Endothelial cell of umbilical vein (primary cell): Measurements from ENCODE around the gene FRRS1L. TPM values are rescaled to one million over a fixed set of nuclear protein-coding genes. Genes with fewer than 3 reads are reported as not detected.

Source experiments
- BruUV-seq: library from RNA; stranded (reverse); fragments of 400-500 nt; replicated peaks from 2 replicates; lab custom pipeline; 2021; lab: Mats Ljungman, UMichigan
- CTCF ChIA-PET: fragments of 300-600, 350-600 bp; sonication (Branson Sonifier 250); formaldehyde crosslinking; loops from one replicate; lab custom pipeline; 2021; ENCODE audit warnings: antibody characterized with exemption, inconsistent platforms; lab: Charles Lee
- POLR2A ChIA-PET: fragments of 300-600, 350-600 bp; sonication (Branson Sonifier 250); formaldehyde crosslinking; loops from one replicate; lab custom pipeline; 2021; ENCODE audit warnings: antibody characterized with exemption, inconsistent platforms; lab: Charles Lee
- DNase-seq: peaks from one replicate; pipeline ENCODE4 v3.0.0-alpha.2; 2011; ENCODE audit warnings: low read depth, low spot score
- FAIRE-seq: peaks from 2 replicates; lab custom pipeline; 2011; peaks lifted over from hg19 to GRCh38; lab: Jason Lieb, UNC
- H2AFZ ChIP-seq: 2 replicates; pipeline ENCODE4 v1.6.0; 2012; ENCODE audit warnings: low read depth, low read length, control low read depth, inconsistent platforms
- H3K27ac ChIP-seq: 2 replicates; pipeline ENCODE4 v1.5.1; 2011; ENCODE audit warnings: low read depth, mild to moderate bottlenecking, control low read depth, low read length, moderate library complexity; ENCODE audit not compliant: insufficient read depth
- H3K27me3 ChIP-seq, 2 experiments: 2 replicates each; pipeline versions ENCODE4 v1.6.0 to v1.6.1; 2011; ENCODE audit warnings: low read length in 2 of 2, mixed read lengths in 1 of 2; ENCODE audit not compliant: control insufficient read depth in 2 of 2, insufficient read depth in 2 of 2
- H3K36me3 ChIP-seq, 2 experiments: 2 replicates in 1 of 2; 3 replicates in 1 of 2; pipeline ENCODE4 v1.5.1; 2011; ENCODE audit warnings: low read length in 2 of 2, mild to moderate bottlenecking in 1 of 2, moderate library complexity in 1 of 2; ENCODE audit not compliant: control insufficient read depth in 2 of 2, insufficient read depth in 2 of 2; ENCODE audit errors: extremely low read depth in 1 of 2
- H3K4me1 ChIP-seq: 3 replicates; pipeline ENCODE4 v1.5.1; 2011; ENCODE audit warnings: mild to moderate bottlenecking, low read length; ENCODE audit not compliant: control insufficient read depth, insufficient read depth; ENCODE audit errors: extremely low read depth
- H3K4me2 ChIP-seq: 2 replicates; pipeline ENCODE4 v1.6.1; 2011; ENCODE audit warnings: low read length, control low read depth, mixed read lengths; ENCODE audit not compliant: insufficient read depth
- H3K4me3 ChIP-seq, 3 experiments: fragments of 200-600 bp in 1 of 3; sonication (generic), shearing (Covaris generic) in 1 of 3; replicated peaks in 1 of 3; 2 replicates each; pipeline ENCODE4 v1.5.1; 2011 to 2016; ENCODE audit warnings: control low read depth in 3 of 3, low read length in 3 of 3, mild to moderate bottlenecking in 2 of 3, inconsistent platforms in 1 of 3, low read depth in 1 of 3, moderate library complexity in 1 of 3; ENCODE audit not compliant: insufficient read depth in 1 of 3
- H3K79me2 ChIP-seq: 2 replicates; pipeline ENCODE4 v1.6.0; 2012; ENCODE audit warnings: low read length, inconsistent platforms; ENCODE audit not compliant: control insufficient read depth, insufficient read depth
- H3K9ac ChIP-seq: replicated peaks from 2 replicates; pipeline ENCODE3; 2011; ENCODE audit warnings: low read length, control low read depth; ENCODE audit not compliant: insufficient read depth; ENCODE audit errors: extremely low read depth
- H3K9me1 ChIP-seq: replicated peaks from 3 replicates; pipeline ENCODE4 v1.6.0; 2011; ENCODE audit warnings: mild to moderate bottlenecking, low read length; ENCODE audit not compliant: control insufficient read depth, insufficient read depth; ENCODE audit errors: extremely low read depth
- H3K9me3 ChIP-seq: replicated peaks from 2 replicates; pipeline ENCODE4 v1.5.1; 2012; ENCODE audit warnings: low read length, inconsistent platforms; ENCODE audit not compliant: control insufficient read depth, insufficient read depth
- H4K20me1 ChIP-seq: replicated peaks from 2 replicates; pipeline ENCODE3; 2011; ENCODE audit warnings: mild to moderate bottlenecking, low read length; ENCODE audit not compliant: control insufficient read depth, insufficient read depth; ENCODE audit errors: extremely low read depth
- EZH2 ChIP-seq: IDR thresholded peaks from 2 replicates; pipeline ENCODE4 v1.6.1; 2012; ENCODE audit warnings: borderline replicate concordance, low read depth, mild to moderate bottlenecking, moderate library complexity, low read length, inconsistent platforms; ENCODE audit not compliant: severe bottlenecking
- FOS ChIP-seq: IDR thresholded peaks from 2 replicates; pipeline ENCODE4 v1.6.1; 2011; ENCODE audit warnings: mild to moderate bottlenecking, low read length, moderate library complexity, borderline replicate concordance; ENCODE audit not compliant: insufficient read depth
- GATA2 ChIP-seq: IDR thresholded peaks from 2 replicates; pipeline ENCODE4 v1.7.0; 2011; ENCODE audit warnings: low read depth, mild to moderate bottlenecking, moderate library complexity, mixed read lengths, low read length; ENCODE audit not compliant: insufficient read length, insufficient read depth
- JUN ChIP-seq: IDR thresholded peaks from 2 replicates; pipeline ENCODE4 v1.6.1; 2011; ENCODE audit warnings: borderline replicate concordance, low read depth; ENCODE audit not compliant: insufficient read length, insufficient read depth
- MAX ChIP-seq: IDR thresholded peaks from 2 replicates; pipeline ENCODE4 v1.6.1; 2011; ENCODE audit not compliant: insufficient read depth, insufficient read length
- MYC ChIP-seq: IDR thresholded peaks from one replicate; pipeline ENCODE4 v1.6.1; 2011; ENCODE audit warnings: mild to moderate bottlenecking, low read depth, low read length
- POLR2A ChIP-seq: IDR thresholded peaks from 2 replicates; pipeline ENCODE4 v1.6.1; 2012; ENCODE audit warnings: low read depth, mild to moderate bottlenecking, control low read depth, low read length
- POLR2AphosphoS5 ChIP-seq: IDR thresholded peaks from 2 replicates; pipeline ENCODE4 v1.6.1; 2012; ENCODE audit warnings: low read depth, mild to moderate bottlenecking, control low read depth, low read length, moderate library complexity; ENCODE audit not compliant: insufficient read depth
- dilution Hi-C: fragments of 300-500 bp; cut with MboI; formaldehyde crosslinking; loops from one replicate; pipeline ENCODE4 v1.15.0; 2019; ENCODE audit warnings: low sequenced_read_pairs; ENCODE audit not compliant: extremely low pct_ligation_motif_present
- intact Hi-C: fragments of 100-400 bp; cut with micrococcal nuclease; formaldehyde crosslinking; loops from one replicate; pipeline ENCODE4 v1.10.0; 2022
- polyA plus RNA-seq, 4 experiments: library from polyadenylated mRNA; depleted of rRNA in 3 of 4; stranded (reverse) in 3 of 4; unstranded in 1 of 4; fragments of >200 nt; gene quantifications; 2 replicates each; pipeline versions ENCODE4 v1.2.1 to v1.2.3, GENCODE V29; 2011 to 2012; ENCODE audit warnings: missing spikeins in 1 of 4
- total RNA-seq: library from RNA; stranded (reverse); gene quantifications from 2 replicates; pipeline ENCODE4 v1.2.3, GENCODE V29; 2021
- TF ChIP-seq, protein P1 (sequence below), 2 donors: IDR thresholded peaks; 1 replicate in 1 of 2; 2 replicates in 1 of 2; pipeline ENCODE4 v1.5.1; 2011; ENCODE audit warnings: low read length in 2 of 2, mild to moderate bottlenecking in 2 of 2, moderate library complexity in 2 of 2, control low read depth in 1 of 2, inconsistent platforms in 1 of 2, low read depth in 1 of 2; ENCODE audit not compliant: insufficient read depth in 1 of 2; ENCODE audit errors: extremely low read depth in 1 of 2

The FRRS1L gene
- total and polyA plus RNA-seq, 2 donors (not counting 3 experiments of a cell fraction or from before 2014, with no cell fraction given) = not detected

GRCh38 chr9:109203761-109204360, 36.8 kb upstream of the FRRS1L start:
- H3K9me3 ChIP-seq = no peaks in the 10 kb centered on the region
- POLR2A ChIA-PET = no interaction called here
- H4K20me1 ChIP-seq = no peaks in the 10 kb centered on the region
- no peak for DNase-seq
- H3K9ac ChIP-seq = no peak overlapping the region
- H3K9me1 ChIP-seq = no peaks in the 10 kb centered on the region
- intact Hi-C loops = no loop called here
- peaks cover 2 to 4% of the 10 kb centered on the region in 2 experiments for H3K27me3 ChIP-seq
- no peak overlapping the region for H2AFZ ChIP-seq
- H3K27ac ChIP-seq = no peak overlapping the region
- H3K4me3 ChIP-seq = no peak overlapping the region
- CTCF ChIA-PET = no interaction called here
- H3K36me3 ChIP-seq = no peaks in the 10 kb centered on the region
- TF ChIP-seq FOS = no peak
- no peak for TF ChIP-seq MYC
- no peak for TF ChIP-seq GATA2
- no peak for TF ChIP-seq POLR2AphosphoS5
- TF ChIP-seq JUN = no peak
- TF ChIP-seq EZH2 = no peak
- TF ChIP-seq MAX = no peak
- TF ChIP-seq, protein P1, sequence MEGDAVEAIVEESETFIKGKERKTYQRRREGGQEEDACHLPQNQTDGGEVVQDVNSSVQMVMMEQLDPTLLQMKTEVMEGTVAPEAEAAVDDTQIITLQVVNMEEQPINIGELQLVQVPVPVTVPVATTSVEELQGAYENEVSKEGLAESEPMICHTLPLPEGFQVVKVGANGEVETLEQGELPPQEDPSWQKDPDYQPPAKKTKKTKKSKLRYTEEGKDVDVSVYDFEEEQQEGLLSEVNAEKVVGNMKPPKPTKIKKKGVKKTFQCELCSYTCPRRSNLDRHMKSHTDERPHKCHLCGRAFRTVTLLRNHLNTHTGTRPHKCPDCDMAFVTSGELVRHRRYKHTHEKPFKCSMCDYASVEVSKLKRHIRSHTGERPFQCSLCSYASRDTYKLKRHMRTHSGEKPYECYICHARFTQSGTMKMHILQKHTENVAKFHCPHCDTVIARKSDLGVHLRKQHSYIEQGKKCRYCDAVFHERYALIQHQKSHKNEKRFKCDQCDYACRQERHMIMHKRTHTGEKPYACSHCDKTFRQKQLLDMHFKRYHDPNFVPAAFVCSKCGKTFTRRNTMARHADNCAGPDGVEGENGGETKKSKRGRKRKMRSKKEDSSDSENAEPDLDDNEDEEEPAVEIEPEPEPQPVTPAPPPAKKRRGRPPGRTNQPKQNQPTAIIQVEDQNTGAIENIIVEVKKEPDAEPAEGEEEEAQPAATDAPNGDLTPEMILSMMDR (IDR thresholded peaks at IDR 0.05; ENCODE audit: extremely low read depth in 1 of 2, insufficient read depth in 1 of 2, low read depth in 1 of 2, low read length in 2 of 2) = no peak
- no peak for TF ChIP-seq POLR2A
- no peaks in the 10 kb centered on the region for H3K79me2 ChIP-seq
- BruUV-seq = no TSS peak
- H3K4me1 ChIP-seq = no peaks in the 10 kb centered on the region
- H3K4me2 ChIP-seq = no peak overlapping the region
- dilution Hi-C loops = no loop called here
- FAIRE-seq = no peak
